A204.1 (cell line): ENCODE measurements around the gene TSNAXIP1.
A peak's percentile ranks its signal among the peaks of the same experiment; 100 is the strongest.

Source experiments
- FAIRE-seq: peaks from 2 replicates; lab custom pipeline; 2012; peaks lifted over from hg19 to GRCh38; lab: Jason Lieb, UNC

The TSNAXIP1 gene

GRCh38 chr16:67837811-67838210, 31.1 kb downstream of the TSNAXIP1 start:
- FAIRE-seq: no peak

- FAIRE-seq: no peak
These were observed 34.6 kb downstream of the TSNAXIP1 start for GRCh38 chr16:67841198-67841815.

- no peak for FAIRE-seq
These were observed 35.3 kb downstream of the TSNAXIP1 start, which contains the start of gene THAP11 for GRCh38 chr16:67841816-67842508. Gene THAP11, plus strand, starts transcription at chr16:67842320. Its CDS starts 235 bp downstream, at chr16:67842555.

GRCh38 chr16:67842509-67843342, 36.0 kb downstream of the TSNAXIP1 start:
- FAIRE-seq: no peak

- no peak for FAIRE-seq
These were observed 36.7 kb downstream of the TSNAXIP1 start for GRCh38 chr16:67843343-67843765.

GRCh38 chr16:67844497-67844896, 37.8 kb downstream of the TSNAXIP1 start:
- FAIRE-seq: no peak

- FAIRE-seq: no peak
These were observed 38.8 kb downstream of the TSNAXIP1 start for GRCh38 chr16:67845291-67846062.

GRCh38 chr16:67846063-67846319, 39.3 kb downstream of the TSNAXIP1 start:
- no peak for FAIRE-seq

GRCh38 chr16:67846320-67847063, 39.8 kb downstream of the TSNAXIP1 start, which contains the start of gene NUTF2:
Gene NUTF2, plus strand, starts transcription at chr16:67846933. Its CDS starts 18,198 bp downstream, at chr16:67865131.
- peak; percentile 65 for FAIRE-seq

GRCh38 chr16:67847064-67847861, 40.6 kb downstream of the TSNAXIP1 start, which contains the start of gene CENPT:
Gene CENPT, minus strand, starts transcription at chr16:67847693. Its CDS starts 13,834 bp downstream, at chr16:67833859.
- no peak for FAIRE-seq

- no peak for FAIRE-seq
These were observed 41.4 kb downstream of the TSNAXIP1 start for GRCh38 chr16:67848118-67848517.

GRCh38 chr16:67853670-67854069, 47.0 kb downstream of the TSNAXIP1 start:
- FAIRE-seq: no peak

- FAIRE-seq: no peak
These were observed 49.1 kb downstream of the TSNAXIP1 start for GRCh38 chr16:67855789-67856188.

GRCh38 chr16:67856927-67857546, 50.3 kb downstream of the TSNAXIP1 start:
- no peak for FAIRE-seq

- no peak for FAIRE-seq
These were observed 51.0 kb downstream of the TSNAXIP1 start for GRCh38 chr16:67857547-67858233.

- no peak for FAIRE-seq
These were observed 51.8 kb downstream of the TSNAXIP1 start for GRCh38 chr16:67858500-67858899.

- FAIRE-seq: no peak
These were observed 54.1 kb downstream of the TSNAXIP1 start for GRCh38 chr16:67860589-67861398.

- no peak for FAIRE-seq
These were observed 55.2 kb downstream of the TSNAXIP1 start for GRCh38 chr16:67861877-67862276.
